GM19240 (cell line): ENCODE results near the gene TRMT10B.
A peak's percentile ranks its signal among the peaks of the same experiment; 100 is the strongest.
"Not testable (repeated sequence)": the region's sequence is repeated elsewhere in the genome, so short reads cannot be mapped to it uniquely, and the experiment has no call there.

ENCODE experiments used
- DNase-seq: peaks from one replicate; pipeline ENCODE4 v3.0.0; 2011; ENCODE audit warnings: low spot score; ENCODE audit not compliant: insufficient read length

Gene TRMT10B

DNA sequence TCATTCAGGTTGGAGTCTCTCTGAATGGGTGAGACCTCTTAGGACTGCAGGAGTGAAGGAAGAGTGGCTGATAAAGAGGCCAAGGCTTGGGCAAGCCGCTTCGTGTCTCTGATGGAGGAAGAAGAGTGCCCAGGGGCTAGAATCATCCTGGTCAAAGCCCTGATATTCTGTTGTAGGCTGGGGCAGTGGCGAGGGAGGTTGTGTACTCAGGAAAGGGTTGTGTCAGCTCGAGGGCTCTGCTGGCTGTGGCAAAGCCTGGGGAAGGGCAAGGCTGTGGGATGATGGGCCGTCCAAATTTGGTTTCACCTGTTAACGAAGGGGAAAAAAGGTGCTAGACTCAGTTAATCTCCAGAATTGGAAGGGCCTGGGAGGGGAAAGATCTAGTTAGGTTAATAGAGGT, 2.4 kb upstream of the TRMT10B start:
- DNase-seq = no peak

DNA sequence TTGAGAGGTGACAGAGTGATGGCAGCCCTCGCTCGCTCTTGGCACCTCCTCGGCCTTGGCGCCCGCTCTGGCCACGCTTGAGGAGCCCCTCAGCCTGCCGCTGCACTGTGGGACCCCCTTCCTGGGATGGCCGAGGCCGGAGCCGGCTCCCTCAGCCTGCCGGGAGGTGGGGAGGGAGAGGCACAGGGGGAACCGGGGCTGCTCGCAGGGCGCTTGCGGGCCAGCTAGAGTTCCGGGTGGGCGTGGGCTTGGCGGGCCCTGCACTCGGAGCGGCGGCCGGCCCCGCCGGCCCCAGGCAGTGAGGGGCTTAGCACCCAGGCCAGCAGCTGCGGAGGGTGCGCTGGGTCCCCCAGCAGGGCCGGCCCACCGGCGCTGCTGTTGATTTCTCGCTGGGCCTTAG, 1.9 kb upstream of the TRMT10B start:
- DNase-seq = not testable (repeated sequence)

DNA sequence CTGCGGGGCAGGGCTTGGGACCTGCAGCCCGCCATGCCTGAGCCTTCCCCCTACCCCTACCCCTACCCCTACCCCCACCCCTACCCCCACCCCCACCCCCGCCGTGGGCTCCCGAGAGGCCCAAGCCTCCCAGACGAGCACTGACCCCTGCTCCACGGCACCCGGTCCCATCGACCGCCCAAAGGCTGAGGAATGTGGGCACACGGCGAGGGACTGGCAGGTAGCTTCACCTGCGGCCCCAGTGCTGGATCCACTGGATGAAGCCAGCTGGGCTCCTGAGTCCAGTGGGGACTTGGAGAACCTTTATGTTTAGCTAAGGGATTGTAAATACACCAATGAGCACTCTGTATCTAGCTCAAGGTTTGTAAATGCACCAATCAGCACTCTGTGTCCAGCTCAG, 1.5 kb upstream of the TRMT10B start:
- not testable (repeated sequence) for DNase-seq

DNA sequence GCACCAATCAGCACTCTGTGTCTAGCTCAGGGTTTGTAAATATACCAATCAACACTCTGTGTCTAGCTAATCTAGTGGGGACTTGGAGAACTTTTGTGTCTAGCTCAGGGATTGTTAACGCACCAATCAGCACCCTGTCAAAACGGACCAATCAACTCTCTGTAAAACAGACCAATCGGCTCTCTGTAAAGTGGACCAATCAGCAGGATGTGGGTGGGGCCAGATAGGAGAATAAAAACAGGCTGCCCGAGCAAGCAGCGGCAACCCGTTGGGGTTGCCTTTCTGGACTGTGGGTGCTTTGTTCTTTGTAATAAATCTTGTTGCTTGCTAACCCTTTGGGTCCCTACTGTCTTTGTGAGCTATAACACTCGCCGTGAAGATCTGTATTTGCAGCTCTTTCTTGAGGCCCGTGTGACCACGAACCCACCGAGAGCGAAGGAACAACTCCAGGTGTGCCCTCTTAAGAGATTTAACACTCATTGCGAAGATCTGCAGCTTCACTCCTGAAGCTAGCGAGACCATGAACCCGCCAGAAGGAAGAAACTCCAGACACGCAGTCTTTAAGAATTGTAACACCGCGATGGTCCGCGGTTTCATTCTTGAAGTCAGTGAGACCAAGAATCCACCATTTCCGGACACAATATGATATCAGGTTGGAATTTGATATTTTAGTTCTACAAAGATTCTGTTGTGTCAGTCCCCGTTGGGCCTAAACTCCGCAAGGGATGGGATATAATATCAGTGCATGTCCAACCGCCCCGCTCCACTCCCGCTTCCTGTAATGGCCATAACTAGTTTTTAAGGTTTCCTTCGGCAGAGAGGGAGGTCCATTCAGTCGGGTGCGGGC, 740 bp upstream of the TRMT10B start:
- no peak for DNase-seq

DNA sequence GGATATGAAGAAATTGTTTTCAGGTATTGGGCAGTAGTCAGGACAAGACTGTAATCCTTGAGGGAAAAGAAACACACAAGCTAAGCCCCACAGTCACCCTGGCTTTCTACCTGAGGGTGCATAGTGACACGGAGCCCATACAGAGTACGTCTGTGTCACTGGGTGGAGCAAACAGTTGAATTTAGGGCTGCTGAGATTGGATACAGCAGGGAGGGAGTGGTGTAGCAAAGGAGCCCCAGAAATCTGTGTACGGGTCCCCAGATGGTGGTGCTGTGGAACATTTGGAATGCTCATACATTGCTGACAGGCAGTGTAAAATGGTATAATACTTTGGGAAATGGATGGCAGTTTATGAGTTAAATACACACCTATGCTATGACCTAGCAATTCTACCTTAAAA, 5.1 kb downstream of the TRMT10B start:
- DNase-seq = no peak

DNA sequence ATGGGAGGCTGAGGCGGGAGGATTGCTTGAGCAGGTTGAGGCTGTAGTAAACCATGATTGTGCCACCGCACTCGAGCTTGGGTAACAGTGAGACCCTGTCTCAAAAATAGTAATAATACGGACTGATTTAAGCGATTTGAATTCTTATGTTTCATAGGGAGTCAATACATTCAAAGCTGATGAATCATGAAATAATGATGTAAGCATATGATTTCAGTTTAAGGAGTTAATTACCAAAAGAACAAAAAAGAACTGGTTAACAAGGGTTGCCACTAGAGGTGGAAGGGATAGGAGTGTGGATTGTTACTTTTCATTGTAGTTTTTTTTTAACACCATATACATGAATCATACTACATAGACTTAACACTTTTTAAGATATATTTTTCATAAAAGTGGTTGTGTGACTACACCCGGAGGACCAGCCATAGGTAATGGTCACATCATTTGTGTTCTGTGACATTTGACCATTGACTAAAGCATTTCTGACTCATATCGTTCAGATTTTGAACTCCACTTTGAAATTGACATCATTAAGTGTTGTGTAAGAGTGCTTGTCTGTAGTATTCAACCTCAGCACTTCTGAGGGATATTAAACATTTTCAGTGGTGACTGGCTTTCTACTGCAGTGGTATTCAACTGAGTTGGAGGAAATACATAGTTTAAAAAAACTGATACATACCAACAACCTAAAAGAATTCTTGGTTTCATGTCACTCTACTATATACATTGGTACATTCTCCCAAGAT, 7.0 kb downstream of the TRMT10B start:
- no peak for DNase-seq

DNA sequence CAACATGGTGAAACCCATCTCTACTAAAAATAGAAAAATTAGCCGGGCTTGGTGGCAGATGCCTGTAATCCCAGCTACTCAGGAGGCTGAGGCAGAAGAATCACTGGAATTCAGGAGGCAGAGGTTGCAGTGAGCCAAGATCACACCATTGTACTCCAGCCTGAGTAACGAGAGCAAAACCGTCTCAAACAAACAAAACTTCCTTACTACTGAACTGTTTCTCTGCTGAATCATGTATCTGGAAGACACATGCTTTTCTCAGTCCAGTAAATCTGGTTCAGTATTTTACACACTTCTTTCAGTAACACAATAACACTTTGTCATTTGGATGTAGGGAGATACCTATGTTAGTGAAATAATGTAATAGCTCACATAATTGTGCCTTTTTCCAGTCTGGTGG, 7.9 kb downstream of the TRMT10B start:
- DNase-seq = no peak

DNA sequence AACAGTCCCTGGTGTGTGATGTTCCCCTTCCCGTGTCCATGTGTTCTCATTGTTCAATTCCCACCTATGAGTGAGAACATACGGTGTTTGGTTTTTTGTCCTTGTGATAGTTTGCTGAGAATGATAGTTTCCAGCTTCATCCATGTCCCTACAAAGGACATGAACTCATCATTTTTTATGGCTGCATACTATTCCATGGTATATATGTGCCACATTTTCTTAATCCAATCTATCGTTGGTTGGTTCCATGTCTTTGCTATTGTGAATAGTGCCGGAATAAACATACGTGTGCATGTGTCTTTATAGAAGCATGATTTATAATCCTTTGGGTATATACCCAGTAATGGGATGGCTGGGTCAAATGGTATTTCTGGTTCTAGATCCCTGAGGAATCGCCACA, 11.7 kb downstream of the TRMT10B start:
- not testable (repeated sequence) for DNase-seq

DNA sequence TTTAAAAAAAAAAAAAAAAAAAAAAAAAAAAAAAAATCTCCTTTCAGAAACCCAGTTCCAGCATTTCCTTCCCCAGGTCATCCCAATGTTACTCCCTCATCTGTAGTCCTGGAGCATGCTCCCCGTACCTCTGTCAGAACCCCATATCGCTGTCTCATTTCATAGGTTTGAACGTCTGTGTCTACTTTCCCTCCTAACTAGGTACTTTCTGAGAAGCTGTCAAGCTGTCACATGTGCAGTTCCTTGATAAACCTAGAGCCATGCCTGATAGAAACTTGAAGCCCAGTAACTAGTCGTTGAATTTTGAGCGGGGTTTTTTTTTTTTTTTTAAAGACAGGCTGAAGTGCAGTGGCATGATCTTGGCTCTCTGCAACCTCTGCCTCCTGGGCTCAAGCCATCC, 15.7 kb downstream of the TRMT10B start:
- DNase-seq = no peak

DNA sequence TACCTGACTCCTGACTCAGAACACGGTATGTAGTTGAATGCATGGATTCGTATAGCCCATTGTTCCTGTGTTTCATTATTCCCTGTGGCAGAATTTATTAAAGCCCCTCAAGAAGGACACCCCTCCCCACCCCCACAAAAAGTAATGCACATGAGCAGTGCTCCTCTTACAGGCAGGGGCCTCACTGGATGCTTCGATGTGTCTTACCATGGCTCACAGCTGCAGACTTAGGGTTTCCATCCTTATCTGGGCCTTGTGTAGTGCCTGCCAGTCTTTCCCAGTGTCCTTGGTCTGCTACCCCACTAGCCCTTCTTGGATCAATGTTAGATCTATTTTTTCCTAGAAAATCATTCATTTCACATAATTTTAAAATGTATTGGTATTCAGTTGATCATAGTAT, 16.4 kb downstream of the TRMT10B start:
- DNase-seq = no peak

DNA sequence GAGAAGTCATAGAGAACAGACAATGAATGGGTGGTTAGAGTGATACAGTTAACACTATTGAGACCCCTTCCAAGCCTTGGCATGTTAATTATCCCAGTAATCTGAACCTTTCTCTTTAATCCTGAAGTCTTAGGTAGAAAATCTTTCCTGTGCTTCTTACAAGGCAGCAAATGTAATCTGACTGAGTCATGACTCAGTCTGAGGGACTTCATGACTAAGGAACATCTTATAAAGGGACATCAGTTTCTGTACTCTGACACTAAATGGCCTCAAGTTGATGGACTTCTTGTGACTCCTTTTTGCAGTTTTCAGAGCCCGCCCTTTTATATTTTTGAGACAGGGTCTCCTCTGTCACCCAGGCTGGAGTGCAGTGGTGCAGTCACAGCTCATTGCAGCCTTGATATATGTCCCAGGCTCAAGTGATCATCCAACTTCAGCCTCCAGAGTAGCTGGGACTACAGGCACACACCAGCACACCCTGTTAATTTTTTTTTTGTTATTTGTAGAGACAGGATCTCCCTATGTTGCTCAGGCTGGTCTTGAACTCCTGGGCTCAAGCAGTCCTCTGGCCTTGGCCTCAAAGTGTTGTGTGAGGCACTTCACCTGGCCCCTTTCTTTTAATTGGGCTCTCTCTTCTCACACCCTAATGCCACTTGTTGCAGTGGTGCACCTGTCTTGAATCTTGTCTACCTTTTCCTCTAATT, 21.8 kb downstream of the TRMT10B start:
- DNase-seq = no peak

DNA sequence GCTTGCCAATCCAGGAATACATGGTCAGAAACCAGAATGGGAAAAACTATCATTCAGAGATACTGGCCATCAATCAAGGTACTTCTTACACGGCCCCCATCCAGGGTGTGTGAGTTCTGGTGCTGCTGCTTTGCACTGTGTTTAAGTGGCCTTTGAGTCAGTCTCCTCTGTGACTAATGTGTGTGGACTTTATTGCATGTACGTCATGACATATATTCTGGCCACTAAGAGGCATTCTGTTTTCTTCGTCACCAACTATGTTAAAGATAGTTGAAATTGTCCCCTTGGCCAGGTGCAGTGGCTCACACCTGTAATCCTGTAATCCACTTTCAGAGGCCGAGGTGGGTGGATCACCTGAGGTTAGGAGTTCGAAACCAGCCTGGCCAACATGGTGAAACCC, 22.7 kb downstream of the TRMT10B start:
- DNase-seq = no peak

DNA sequence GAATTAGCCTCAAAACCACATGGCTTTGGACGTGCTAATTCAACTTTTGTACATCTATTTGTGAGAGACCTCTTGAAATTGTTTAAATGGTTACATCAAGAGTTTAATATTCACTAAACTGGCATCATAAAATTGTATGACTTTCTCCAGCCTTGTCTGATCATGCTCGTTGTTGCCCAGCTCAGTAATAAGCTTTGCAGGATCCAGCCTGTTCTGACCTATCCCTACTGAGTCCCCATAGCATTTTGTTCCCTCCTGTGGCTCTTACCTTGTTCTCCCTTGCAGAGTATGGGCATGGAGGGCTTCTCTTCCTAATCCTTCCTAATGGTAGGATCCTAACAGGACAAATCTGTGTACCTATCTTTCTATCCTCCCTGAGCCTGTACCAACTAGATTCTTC, 24.9 kb downstream of the TRMT10B start:
- DNase-seq = no peak

DNA sequence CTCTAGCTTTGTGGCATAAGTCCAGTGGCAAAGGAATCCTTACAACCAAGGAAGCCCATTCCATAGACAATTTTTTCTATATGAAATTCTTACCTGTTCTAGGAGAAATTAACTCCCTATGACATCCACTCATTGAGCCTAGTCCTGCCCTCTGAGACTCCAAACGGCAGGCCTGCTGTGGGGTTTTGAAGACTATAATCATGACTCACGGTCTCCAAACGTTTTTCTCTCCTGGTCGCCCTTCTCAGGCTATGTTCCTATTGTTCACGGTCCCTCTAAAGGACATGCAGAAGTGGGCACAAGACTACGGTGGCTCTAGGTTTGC, 30.6 kb downstream of the TRMT10B start:
- no peak for DNase-seq

DNA sequence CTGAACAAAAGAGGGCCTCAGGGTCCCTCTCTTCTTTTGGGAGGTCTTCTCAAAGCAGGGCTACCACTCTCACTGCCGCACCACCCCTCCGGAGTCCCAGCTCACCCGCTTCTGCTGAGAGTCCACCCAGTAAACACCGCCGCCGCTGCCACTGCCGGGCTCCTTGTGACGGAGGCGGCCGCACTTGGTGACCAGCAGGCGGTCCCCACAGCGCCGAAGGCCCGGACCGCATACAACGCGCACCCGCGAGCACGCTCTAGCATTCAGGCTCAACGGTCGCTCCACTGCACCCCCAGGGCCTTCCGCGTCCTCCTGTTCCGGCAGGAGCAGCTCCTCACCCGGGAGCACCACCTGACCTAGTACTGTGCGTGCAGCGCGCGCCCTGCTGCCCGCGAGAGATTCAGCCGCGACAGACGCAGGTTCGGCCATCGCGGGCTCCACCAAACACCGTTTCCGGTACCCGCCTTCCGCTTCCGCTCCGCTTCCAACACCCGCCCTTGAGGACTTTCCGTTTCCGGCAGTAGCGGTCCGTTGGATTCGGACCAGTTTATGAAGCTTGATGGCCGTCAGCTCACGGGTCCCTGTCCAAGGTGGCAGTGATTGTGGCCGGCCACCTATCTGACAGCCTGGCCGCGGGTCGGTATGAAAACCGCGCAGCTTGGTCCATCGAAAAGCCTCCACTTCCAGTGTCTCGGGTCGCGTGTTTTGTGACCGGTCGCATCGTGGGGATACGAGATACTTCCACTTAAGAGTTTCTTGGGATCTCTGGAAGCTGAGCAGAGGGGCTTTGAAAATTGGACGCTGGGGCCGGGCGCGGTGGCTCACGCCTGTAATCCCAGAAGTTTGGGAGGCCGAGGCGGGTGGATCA, 31.2 kb downstream of the TRMT10B start, which contains the start of gene EXOSC3:
EXOSC3 (minus strand) TSS at position 449 of the 868 bp plus-strand sequence; CDS start at position 429, 20 bp downstream.
- peak; percentile 87 for DNase-seq

DNA sequence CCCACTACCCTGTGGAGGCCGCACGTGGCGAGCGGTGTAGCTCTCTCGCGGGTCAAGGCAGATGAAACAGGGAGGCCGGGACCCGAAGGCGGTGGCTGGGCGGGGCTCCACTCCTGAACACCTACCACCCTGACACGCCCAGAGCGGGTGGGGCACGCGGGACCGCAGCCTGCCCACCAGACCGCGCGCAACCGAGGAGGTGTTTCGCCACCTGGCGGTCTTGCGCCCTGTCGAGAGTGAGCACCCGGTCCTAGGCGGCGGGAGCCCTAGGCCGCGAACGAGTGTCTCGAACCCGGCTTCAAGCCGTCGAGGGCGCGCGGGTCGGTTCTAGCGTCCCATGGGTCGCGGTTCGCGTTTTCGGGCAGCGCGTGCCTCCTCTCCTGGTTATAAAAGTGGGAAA, 33.5 kb downstream of the TRMT10B start:
- DNase-seq = no peak

DNA sequence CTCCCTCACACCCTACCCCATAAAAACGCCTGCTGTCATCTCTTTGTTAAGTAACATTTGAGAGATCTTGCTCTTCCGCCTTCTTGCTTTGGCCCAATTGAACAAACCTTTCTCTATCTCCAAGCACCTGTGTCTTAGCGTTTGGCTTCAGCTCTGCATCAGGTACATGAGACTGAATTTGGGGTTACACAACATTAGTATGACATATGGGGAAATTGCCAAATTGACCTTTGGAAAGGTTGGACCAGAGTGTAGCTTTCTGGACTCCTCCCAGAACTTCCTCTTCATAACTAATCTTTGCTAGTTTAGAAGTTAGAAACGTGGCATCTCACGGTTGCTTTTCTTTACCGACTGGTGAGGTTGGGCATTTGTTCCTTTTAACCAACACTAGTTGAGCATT, 34.7 kb downstream of the TRMT10B start:
- no peak for DNase-seq

DNA sequence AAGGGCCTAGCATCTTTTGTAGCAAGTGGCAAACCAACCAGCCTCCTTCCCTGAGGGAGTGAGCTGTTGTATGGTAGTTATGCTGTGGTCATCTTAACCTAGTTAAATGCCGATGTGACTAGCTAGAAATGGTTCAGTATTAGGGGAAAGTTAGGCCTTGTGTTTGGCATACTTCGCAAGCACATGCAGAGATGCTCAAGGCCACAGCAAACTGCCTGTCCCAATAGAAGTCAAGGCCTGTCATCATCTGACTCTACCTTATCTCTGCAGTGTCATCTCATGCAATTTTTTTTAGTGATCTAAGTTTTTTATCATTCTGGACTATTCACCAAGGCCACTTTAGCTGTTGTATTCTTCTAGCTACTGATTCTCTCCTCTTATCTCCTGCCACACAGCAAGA, 36.5 kb downstream of the TRMT10B start:
- DNase-seq = no peak

DNA sequence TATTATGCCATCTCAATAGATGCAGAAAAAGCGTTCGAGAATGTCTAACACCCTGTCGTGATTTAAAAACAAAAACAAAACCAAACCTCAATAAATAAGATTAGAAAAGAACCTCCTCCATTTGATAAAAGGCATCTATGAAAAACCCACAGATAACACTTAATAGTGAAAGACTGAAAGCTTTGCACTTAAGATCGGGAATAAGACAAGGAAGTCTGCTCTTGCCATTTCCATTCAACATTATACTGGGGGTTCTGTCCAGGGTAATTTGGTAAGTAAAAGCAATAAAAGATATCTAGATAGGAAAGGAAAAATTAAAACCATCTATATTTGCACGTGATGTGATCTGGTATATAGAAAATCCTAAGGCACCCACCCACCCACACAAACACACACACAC, 38.5 kb downstream of the TRMT10B start:
- DNase-seq = no peak

DNA sequence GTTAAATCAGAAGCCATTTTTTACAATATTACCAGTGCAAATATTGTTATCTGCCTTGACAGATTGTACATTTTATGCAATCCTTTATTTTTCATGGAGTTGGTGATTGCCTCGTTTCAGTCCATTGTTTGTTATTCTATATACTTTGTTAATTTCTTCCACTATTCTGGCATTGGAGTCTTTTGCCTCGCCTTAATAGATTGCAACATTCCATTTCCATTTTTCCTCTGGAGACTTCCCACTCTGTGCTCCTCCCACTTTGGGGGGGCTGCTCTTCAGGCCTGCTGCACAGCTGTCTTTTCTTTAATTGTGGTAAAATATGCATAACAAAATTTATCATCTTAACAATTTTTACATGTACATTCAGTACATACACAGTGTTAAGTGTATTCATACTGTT, 42.6 kb downstream of the TRMT10B start:
- no peak for DNase-seq

DNA sequence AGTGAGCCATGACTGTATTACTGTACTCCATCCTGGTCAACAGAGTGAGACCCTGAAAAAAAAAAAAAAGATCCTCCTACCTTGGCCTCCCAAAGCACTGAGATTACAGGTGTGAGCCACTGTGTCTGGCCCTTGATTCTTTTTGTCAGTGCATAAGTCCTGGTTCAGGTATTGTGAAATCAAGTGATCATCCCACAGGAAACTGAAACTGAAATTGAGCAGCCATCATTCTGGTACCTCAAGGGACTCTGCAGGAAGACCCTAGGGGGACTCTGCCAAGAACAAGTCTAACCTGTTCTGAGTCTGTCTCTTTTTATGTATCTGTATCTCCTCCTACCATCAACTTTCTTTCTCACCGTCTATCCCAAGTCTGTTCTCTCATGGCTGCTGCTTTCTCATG, 45.1 kb downstream of the TRMT10B start:
- DNase-seq = no peak
